HUES48 (cell line): ENCODE data around the gene DCBLD2.
A peak's percentile ranks its signal among the peaks of the same experiment; 100 is the strongest.

Experiments used
- H3K27ac ChIP-seq: one replicate; pipeline ENCODE4 v1.7.0; 2013; ENCODE audit warnings: low read depth, low read length, inconsistent platforms
- H3K27me3 ChIP-seq: 2 replicates; pipeline ENCODE4 v1.6.1; 2013; ENCODE audit warnings: mild to moderate bottlenecking, low read length; ENCODE audit not compliant: control insufficient read depth, insufficient read depth
- H3K36me3 ChIP-seq: 2 replicates; pipeline ENCODE4 v1.6.1; 2013; ENCODE audit warnings: low read length; ENCODE audit not compliant: control insufficient read depth, insufficient read depth
- H3K4me1 ChIP-seq: 2 replicates; pipeline ENCODE4 v1.6.1; 2013; ENCODE audit warnings: mild to moderate bottlenecking, low read length; ENCODE audit not compliant: control insufficient read depth, insufficient read depth
- H3K4me3 ChIP-seq: 2 replicates; pipeline ENCODE4 v1.5.1; 2013; ENCODE audit warnings: mild to moderate bottlenecking, low read depth, low read length
- H3K9ac ChIP-seq: 2 replicates; pipeline ENCODE4 v1.6.1; 2013; ENCODE audit warnings: mild to moderate bottlenecking, low read depth, low read length, moderate library complexity
- H3K9me3 ChIP-seq: 2 replicates; pipeline ENCODE4 v1.6.1; 2013; ENCODE audit warnings: low read length; ENCODE audit not compliant: control insufficient read depth, insufficient read depth

DCBLD2 gene

GRCh38 chr3:98906230-98906629 is 4.7 kb upstream of the DCBLD2 start:
- Histone ChIP-seq H3K36me3 (no peaks in the 10 kb centered on the region), H3K27me3 (no peaks in the 10 kb centered on the region), H3K4me1 (peaks cover 13% of the 10 kb centered on the region), H3K27ac (no peak overlapping the region), H3K9ac (no peak overlapping the region), H3K4me3 (no peak overlapping the region), H3K9me3 (no peaks in the 10 kb centered on the region; the same call in 1 of the 2 replicates)

- H3K4me1 ChIP-seq, result peaks cover 23% of the 10 kb centered on the region
- H3K4me3 ChIP-seq, result no peak overlapping the region
- no peak overlapping the region for H3K27ac ChIP-seq
- H3K9ac ChIP-seq, result no peak overlapping the region
- no peaks in the 10 kb centered on the region for H3K27me3 ChIP-seq
- no peaks in the 10 kb centered on the region; the same call in 1 of the 2 replicates for H3K36me3 ChIP-seq
- H3K9me3 ChIP-seq, result no peaks in the 10 kb centered on the region; the same call in 1 of the 2 replicates
These were observed 2.4 kb upstream of the DCBLD2 start for GRCh38 chr3:98903705-98904481.

GRCh38 chr3:98903099-98903498 is 1.6 kb upstream of the DCBLD2 start:
- H3K36me3 ChIP-seq, result no peaks in the 10 kb centered on the region; the same call in 1 of the 2 replicates
- no peak overlapping the region for H3K27ac ChIP-seq
- no peaks in the 10 kb centered on the region for H3K27me3 ChIP-seq
- H3K4me3 ChIP-seq, result no peak overlapping the region
- H3K9me3 ChIP-seq, result no peaks in the 10 kb centered on the region; the same call in 1 of the 2 replicates
- peaks cover 31% of the 10 kb centered on the region for H3K4me1 ChIP-seq
- H3K9ac ChIP-seq, result no peak overlapping the region

- H3K9me3 ChIP-seq, result no peaks in the 10 kb centered on the region
- H3K27me3 ChIP-seq, result no peaks in the 10 kb centered on the region
- H3K4me3 ChIP-seq, result peak overlapping the region; percentile 69
- H3K9ac ChIP-seq, result peak overlapping the region; percentile 59
- H3K27ac ChIP-seq, result peak overlapping the region; percentile 90
- H3K4me1 ChIP-seq, result peaks cover 35% of the 10 kb centered on the region
- no peaks in the 10 kb centered on the region; the same call in 1 of the 2 replicates for H3K36me3 ChIP-seq
These were observed 851 bp upstream of the DCBLD2 start for GRCh38 chr3:98902351-98902740.

- Histone ChIP-seq H3K27ac (peak overlapping the region; percentile 92), H3K27me3 (no peaks in the 10 kb centered on the region), H3K9ac (peak overlapping the region; percentile 88), H3K4me1 (peaks cover 35% of the 10 kb centered on the region), H3K4me3 (peak overlapping the region; percentile 93), H3K9me3 (no peaks in the 10 kb centered on the region), H3K36me3 (no peaks in the 10 kb centered on the region; the same call in 1 of the 2 replicates)
These were observed 440 bp downstream of the DCBLD2 start for GRCh38 chr3:98901119-98901391.

GRCh38 chr3:98900265-98901118 is 1.0 kb downstream of the DCBLD2 start:
- Histone ChIP-seq H3K9me3 (no peaks in the 10 kb centered on the region), H3K27me3 (no peaks in the 10 kb centered on the region), H3K4me3 (peak overlapping the region; percentile 93), H3K4me1 (peaks cover 35% of the 10 kb centered on the region), H3K27ac (peak overlapping the region; percentile 92), H3K9ac (peak overlapping the region; percentile 88), H3K36me3 (no peaks in the 10 kb centered on the region; the same call in 1 of the 2 replicates)

- Histone ChIP-seq H3K4me1 (peaks cover 41% of the 10 kb centered on the region), H3K36me3 (no peaks in the 10 kb centered on the region; the same call in 1 of the 2 replicates), H3K27ac (no peak overlapping the region), H3K9ac (no peak overlapping the region), H3K4me3 (no peak overlapping the region), H3K9me3 (no peaks in the 10 kb centered on the region), H3K27me3 (no peaks in the 10 kb centered on the region)
These were observed 3.8 kb downstream of the DCBLD2 start for GRCh38 chr3:98897701-98898100.

- no peak overlapping the region for H3K4me3 ChIP-seq
- H3K36me3 ChIP-seq, result no peaks in the 10 kb centered on the region; the same call in 1 of the 2 replicates
- H3K27ac ChIP-seq, result no peak overlapping the region
- no peaks in the 10 kb centered on the region for H3K27me3 ChIP-seq
- H3K9ac ChIP-seq, result no peak overlapping the region
- no peaks in the 10 kb centered on the region for H3K9me3 ChIP-seq
- peaks cover 56% of the 10 kb centered on the region for H3K4me1 ChIP-seq
These were observed 6.5 kb downstream of the DCBLD2 start for GRCh38 chr3:98894791-98895576.

- Histone ChIP-seq H3K9me3 (no peaks in the 10 kb centered on the region), H3K27ac (no peak overlapping the region), H3K4me1 (peaks cover 55% of the 10 kb centered on the region), H3K27me3 (no peaks in the 10 kb centered on the region), H3K9ac (no peak overlapping the region), H3K4me3 (no peak overlapping the region), H3K36me3 (no peaks in the 10 kb centered on the region)
These were observed 7.8 kb downstream of the DCBLD2 start for GRCh38 chr3:98893740-98894139.

- Histone ChIP-seq H3K9me3 (no peaks in the 10 kb centered on the region), H3K36me3 (no peaks in the 10 kb centered on the region), H3K27me3 (no peaks in the 10 kb centered on the region), H3K9ac (no peak overlapping the region), H3K27ac (no peak overlapping the region), H3K4me3 (no peak overlapping the region), H3K4me1 (peaks cover 59% of the 10 kb centered on the region)
These were observed 9.2 kb downstream of the DCBLD2 start for GRCh38 chr3:98892263-98892662.
